HG03097 (cell line): ENCODE results near the gene CASP3.
"Not testable (repeated sequence)": the region's sequence is repeated elsewhere in the genome, so short reads cannot be mapped to it uniquely, and the experiment has no call there.

Source experiments
- ATAC-seq: cut with Tn5 transposase; IDR thresholded peaks from one replicate; pipeline ENCODE4 v1.9.1; 2021; ENCODE audit not compliant: unreplicated experiment, low FRiP score

CASP3 gene

DNA sequence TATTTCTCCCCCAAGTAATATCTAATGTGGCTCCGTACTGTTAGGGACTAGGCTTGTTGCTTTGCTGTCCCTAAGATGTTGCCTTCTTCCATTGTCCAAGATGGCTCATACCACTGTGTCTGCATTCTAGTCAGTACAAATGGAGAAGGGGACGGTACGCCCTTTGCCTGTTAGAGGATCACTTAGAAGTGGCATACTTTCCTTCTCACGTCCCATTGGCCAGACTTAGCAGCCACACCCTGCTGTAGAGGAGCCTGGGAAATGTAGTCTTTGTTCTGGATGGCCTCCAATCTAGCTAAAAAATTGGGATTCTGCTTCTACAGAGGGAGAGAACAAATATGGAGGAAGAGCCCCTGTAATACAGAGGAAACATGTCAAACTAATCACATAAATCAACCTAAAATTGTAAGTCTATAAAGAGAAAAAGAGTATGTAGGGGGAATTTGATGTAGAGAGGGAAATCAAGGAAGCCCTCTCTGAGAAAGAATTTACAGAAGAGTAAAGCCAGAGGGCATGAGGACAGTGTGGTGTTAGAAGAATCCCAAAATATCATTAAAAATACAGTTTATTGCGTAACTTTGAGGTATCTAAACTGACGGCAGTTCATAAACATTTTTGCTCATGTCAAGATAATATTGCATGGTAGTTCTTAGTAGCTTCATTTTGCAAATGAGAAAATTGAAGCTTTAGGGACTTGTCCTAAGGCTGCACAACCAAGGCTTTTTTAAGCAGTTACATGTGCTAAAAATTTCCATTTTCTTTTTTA, 15.4 kb upstream of the CASP3 start:
- no peak for ATAC-seq

- no peak for ATAC-seq
Measured at GRCh38 chr4:184662236-184662635, 13.0 kb upstream of the CASP3 start.

DNA sequence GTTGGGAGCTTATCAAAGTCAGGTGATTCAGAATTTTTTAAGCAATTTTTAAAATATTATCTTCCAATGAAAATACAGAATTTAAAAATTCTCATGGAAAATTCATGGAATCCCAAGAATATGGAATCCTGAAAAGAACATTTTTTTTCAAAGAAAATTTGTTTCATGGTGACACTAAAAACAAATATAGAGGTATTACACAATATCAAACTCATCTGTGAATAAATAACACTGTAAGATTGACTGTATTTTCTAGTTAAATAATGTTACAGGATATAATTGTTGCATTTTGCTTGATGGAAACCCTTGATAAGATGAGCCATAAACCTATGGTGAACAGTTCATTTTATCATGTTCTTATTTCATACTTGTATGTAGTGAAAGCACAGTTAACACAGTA, 11.7 kb upstream of the CASP3 start:
- no peak for ATAC-seq

GRCh38 chr4:184657820-184658219, 8.6 kb upstream of the CASP3 start:
- ATAC-seq: not testable (repeated sequence)

DNA sequence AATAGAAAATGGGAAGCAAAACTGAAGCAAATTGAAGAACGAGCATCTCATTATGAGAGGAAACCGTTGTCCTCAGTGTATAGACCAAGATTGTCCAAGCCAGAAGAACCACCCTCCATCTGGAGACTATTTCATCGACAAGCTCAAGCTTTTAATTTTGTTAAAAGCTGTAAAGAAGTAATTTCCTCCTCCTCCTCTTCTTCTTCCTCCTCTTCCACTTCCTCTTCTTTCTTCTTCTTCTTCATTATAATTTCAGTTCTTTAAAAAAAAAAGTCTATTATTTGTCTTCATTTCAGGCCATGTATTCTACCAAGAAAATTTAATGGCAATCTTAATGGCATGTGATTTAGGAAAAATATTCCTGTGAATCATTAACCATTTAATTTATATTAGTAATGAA, 7.9 kb upstream of the CASP3 start:
- no peak for ATAC-seq

DNA sequence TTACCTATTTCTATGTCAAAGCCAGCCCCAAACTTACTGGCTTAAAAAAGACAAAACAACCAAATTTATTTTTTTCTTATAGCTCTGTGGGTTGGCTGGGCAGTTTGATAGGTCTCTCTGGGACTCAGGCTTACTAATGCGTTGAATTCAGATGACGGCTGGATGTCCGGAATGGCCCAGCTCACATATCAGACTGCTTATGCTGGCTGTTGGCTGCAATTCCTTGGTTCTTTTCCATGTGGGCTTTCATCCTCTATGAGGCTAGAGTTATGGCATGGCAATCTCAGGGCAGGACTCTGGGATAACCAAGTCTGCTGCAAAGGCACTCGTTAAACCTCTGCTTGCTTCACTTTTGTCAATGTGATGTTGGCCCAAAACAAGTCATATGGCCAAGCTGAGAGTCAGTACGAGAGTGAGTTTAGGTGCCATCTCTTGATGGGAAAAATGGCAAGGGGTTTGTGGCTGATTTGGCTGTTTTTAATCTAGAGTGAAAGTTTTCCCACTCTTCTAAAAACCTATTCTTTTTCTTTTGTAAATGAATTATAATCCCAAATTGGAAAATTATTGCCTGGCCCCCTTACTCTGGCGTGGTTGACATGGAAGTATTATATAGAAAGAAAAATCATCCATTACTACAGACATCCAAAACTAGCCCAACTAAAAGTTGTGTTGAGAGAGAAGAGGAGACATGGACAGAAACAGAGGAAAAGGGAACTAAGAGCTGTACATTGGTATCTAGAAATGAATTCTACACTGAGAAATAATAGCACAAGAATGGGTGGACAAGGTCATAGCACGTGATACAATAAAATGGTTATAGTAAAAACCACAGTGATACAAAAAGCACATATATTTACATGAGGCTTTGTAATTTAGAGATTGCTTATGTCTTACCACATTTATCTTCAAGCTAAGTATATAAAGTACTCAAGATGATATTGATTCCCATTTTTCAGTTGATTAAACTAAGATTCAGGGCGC, 6.9 kb upstream of the CASP3 start:
- no peak for ATAC-seq

GRCh38 chr4:184653650-184654049, 4.4 kb upstream of the CASP3 start:
- ATAC-seq: no peak

DNA sequence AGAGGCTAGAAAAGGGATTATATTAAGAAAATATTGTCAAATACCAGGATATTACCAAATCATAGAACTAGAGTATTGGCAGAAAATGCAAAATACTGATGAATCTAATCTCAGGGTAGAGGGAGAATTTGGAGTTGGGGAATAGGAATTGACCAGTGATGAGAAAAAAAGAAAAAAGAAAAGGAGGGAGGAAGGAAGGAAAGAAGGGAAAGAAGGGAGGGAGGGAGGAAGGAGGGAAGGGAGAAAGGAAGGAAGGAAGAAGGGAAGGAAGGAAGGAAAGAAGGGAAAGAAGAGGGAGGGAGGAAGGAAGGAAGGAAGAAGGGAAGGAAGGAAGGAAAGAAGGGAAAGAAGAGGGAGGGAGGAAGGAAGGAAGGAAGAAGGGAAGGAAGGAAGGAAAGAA, 3.4 kb upstream of the CASP3 start:
- ATAC-seq: not testable (repeated sequence)

GRCh38 chr4:184651899-184652298, 2.7 kb upstream of the CASP3 start:
- ATAC-seq: no peak

DNA sequence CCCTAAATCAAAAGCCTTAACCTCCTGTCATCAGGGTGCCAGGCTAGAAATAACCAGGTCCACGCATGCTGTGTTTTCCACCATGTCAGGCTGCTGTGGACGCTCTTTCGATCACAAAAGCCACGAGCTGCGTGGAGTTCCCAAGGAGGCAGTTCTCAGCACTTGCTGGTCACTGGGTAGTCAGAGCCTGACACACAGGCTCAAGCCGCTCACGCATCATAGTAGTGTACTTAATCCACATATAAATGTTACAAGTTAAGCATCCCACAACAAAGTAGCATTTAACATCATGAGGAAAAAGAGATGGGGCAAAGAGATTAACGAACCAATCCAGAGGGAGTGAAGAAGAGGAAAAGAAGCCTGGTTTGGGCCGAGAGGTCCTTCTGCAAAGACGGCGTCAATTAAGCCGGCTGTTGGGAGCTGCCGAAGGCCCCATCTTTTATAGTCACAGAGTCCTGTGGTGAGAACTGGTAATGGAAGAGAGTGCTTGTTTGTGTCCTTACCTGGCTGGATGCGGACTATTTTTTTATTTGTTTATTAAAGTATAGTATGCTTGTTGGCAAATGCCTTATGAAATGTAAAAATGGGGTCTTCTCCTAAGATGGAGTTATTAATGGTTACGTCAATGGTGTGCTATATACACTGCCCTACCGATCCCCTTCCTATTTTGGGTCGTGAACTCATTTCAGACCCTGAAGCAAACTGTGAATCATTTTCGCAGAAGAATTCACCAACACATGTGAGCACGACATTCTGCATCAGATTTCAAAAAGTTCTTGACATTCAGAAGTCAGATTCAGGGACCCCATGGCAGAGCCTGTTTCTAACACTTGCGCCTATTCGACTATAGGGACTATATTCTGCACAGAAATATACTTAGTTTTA, 966 bp upstream of the CASP3 start:
- ATAC-seq: no peak

DNA sequence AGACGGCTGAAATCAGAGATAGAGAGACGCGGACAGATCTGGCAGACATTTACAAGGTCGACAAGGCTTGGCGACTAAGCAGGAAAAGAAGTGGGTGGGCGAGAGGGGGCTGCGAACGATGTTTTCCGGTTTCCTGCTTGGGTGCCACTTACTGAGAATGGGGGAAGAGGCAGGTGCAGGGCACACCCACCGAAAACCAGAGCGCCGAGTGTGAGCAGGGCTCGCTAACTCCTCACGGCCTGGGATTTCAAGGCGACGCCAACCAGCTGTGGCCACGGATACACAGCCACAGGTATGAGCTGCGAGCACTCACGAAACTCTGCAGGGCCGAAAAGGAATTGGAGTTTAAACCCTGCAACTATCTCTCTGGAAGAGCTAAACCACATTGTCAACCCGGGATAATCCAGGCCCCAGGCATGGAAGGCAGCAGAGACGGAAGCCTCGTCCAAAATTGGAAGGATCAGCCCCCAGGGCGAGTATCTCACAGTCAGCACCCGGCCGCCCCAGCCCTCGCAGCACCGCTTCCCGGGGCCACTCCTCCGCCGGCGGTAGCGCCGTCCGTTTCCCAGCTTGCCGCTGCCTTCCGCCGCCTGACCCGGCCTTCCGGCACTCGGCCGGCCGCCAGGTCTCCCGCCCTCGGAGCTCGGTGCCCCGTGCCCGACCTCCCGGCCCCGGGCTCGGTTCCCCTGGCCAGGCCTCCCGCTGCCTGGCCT, 778 bp downstream of the CASP3 start:
- ATAC-seq: peak; percentile 19

GRCh38 chr4:184648054-184648312, 1.3 kb downstream of the CASP3 start:
- no peak for ATAC-seq

GRCh38 chr4:184647266-184648053, 1.8 kb downstream of the CASP3 start:
- ATAC-seq: no peak

GRCh38 chr4:184645904-184646610, 3.2 kb downstream of the CASP3 start:
- no peak for ATAC-seq

DNA sequence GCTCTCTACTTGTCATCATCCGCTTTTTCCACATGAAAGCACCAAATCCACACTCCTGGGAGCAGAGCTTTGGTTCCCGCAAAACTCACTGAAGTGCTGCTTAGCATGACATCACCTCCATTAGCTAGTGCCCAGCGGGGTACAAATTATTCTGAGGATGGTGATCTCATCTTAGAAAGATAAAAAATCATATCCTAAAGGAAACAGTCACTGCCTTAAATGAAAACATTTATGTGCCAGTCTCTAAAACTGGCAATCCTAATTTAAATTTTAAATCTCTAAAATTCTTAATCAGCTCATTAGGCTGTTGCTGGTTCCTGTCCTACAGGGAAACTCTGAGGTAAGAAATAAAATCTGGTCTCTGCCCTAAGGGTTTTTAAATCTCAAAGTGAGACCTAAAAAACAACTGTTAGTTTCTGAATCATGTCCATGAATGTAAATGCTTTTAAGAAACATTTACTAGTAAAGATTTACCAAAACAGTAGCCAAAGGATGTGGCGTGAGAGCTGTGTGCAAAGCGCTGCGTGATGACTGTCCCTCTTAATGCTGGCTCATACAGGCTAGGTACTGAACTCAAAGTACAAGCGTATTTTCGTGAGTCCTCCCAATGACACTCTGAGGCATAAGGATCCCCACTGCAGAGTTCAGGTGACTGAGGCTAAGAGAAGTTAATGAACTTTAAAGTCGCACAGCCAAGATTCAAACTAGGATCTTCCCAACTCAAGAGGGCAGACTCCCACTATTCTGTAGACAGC, 4.5 kb downstream of the CASP3 start:
- no peak for ATAC-seq

GRCh38 chr4:184643731-184644130, 5.5 kb downstream of the CASP3 start:
- ATAC-seq: no peak

- ATAC-seq: no peak
Measured at GRCh38 chr4:184641451-184641850, 7.8 kb downstream of the CASP3 start.

DNA sequence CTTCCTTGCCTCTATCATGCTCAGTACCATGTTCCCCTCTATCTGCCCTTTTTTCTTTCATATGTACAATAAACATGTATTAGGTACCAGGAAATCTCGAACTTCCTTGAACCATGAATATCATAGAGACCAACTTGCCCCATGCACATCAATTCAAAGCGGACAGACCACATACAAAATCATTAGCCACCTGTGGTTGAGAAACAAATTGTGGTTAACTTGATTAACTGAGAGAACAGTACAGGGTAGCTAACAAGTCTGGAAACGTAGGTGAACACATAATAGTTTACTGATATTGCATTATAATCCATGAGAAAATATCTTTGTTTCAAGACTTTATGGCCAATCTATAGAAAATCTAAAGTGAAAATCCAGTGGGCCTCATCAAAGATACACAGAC, 8.2 kb downstream of the CASP3 start:
- peak; percentile 62 for ATAC-seq
